NCI-H1436 treated with DMSO at 0.1 percent for 48 hours (cell line): ENCODE measurements around the gene DHRS13.
"Not testable (repeated sequence)": the region's sequence is repeated elsewhere in the genome, so short reads cannot be mapped to it uniquely, and the experiment has no call there.

Source experiments
- DNase-seq: peaks from one replicate; lab custom pipeline; 2025; lab: John Stamatoyannopoulos, UW

Gene DHRS13

DNA sequence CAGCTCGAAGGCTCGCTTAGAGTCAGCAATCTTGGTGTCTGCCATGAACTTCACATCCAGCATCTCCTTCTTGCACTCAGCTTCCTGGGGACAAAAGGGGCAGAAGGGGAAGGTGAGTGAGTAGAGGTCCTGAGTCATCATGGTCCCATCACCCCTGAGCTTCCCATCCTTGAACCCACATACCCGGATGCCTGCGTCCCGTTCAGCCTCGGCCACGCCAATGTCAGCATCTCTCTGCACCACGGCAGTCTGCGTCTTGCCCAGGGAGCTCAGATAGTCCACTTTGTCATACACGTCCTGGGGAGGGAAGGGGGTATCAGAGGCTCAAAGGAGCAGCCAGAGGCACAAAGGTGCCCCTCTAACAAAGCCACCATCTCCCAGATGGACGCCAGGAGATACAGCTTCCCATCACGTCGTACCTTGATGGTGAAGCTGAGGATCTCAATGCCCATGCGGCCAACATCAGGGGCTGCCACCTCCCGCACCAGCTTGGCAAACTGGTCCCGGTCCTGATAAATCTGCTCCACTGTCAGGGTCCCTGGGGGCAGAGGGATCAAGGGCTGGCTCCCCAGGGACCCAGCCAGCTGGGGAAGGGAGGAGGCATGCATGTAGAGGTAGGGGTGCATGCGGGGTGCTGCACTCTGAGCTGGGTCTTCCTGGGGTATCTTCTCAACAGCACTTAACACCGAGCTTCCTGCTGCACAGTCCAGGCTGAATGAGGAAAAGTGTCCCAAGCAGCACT lies 20.6 kb downstream of the DHRS13 start:
- DNase-seq: no peak

DNA sequence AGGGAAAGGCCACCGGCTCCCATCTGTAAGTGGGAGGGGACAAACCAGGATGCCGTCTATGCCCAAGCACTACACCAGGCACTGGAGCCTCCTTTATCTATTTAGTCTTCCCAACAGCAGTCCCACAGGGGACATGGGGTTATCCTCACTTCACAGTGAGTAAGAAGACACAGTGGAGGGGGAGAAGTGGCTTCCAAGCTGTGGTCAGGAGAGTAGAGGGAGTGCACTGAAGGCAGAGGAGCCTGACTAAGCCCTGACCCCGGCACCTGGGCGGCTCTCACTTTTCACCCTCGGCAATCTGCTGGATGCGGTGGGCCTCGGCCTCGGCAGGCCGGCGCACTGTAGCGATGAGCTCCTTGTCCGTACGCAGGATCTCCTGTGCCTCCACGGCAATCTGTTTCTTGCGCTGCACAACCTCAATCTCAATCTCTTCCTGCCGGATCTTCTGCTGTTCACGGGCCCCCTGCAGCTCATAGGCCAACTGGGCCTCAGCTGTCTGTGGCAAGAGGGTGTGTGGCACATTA lies 21.3 kb downstream of the DHRS13 start:
- DNase-seq: no peak

DNA sequence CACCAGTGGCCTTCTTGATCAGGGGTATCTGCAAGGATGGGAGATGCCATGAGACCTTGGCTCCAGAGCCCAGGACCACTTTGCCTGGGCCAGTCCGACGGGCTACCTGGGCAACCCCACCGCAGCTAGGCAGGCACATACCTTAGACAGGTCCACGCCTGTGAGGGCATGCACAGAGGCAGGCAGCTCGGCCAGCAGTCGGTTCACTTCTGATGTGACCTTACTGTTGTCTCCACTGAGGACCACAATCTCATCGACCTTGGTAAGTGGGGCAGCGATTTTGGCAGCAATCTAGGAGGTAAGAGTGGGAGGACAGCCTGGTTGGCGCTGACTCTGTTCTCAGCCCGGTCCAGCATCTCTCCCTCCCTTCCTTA lies 22.3 kb downstream of the DHRS13 start:
- DNase-seq: no peak

DNA sequence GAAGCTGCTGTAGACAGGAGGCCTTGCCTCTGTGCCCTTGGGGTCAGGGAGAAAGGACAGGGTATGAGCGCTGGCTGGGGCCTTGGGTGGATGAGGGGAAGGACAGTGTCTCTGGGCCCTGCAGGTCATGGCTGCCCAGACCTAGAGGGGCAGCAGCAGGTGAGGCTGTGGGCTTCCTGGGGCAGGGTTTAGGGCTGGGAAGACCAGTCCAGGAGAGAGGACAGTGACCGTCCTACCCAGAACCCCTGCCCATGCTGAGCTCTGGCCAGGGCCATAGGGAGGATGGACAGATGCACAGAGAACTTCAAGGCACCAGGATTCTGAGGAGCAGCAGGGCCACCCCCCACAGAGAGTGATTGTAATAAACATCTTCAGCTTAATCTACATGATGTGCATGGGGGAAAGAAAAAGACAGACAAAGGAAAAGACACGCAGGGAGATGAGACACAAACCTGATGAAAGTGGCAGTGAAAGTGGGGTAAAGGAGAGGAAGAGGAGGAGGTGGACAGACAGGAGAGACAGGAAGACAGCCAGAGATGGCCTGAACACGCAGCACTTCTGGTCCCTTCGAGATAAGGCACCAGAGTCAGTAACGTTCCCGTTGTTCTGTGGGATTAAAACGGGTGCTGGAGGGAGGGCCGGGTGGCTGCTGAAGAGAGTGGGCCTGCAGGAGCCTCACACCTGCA lies 22.9 kb downstream of the DHRS13 start:
- no peak for DNase-seq

DNA sequence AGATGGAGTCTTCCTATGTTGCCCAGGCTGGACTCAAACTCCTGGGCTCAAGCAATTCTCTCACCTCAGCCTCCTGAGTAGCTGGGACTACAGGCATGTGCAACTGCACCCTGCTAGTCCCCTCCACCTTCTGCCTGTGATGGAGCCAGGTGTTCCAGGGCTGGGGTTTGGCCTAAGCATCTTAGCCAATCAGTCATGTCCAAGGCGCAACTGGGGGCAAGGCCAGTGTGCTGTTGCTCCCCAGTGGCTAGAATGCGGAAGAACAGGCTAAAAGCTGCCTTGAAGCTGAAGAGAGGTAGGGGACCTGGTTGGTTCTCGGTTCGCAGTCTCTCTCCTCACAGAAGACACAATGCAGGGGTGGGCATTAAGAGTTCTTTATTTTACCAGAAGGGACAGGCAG lies 23.9 kb downstream of the DHRS13 start:
- no peak for DNase-seq

DNA sequence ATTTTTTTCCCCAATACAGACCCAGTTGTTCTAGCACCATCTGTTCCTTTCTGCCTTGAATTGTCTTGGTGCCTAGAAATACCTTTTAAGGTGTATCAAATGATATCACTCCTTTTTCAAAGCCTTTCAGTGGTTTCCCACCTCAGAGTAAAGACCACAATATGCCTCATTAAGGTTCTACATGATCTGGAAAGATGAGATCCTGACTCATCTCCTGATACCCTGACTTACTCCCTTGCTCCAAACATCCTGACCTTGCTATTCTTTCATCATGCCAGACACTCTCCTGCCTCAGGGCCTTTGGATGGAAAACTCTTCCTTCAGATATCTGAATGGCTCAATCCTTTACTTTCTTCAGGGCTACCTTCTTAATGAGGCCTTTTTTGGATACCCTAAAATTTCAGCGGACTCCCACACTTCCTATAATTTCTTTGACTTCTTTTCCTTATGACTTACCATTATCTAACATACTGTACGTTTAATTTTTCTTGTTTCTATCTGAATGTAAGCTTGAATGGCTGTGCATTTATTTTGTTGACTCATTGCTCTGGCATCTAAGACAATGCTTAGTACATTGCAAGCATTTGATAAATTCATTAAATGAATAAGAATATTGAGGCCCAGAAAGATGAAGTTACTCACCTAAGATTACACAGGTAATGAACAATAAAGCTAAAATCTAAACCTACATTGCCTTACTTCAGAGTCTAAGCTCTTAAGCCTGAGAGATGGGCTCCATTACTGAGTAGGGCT lies 24.5 kb downstream of the DHRS13 start:
- DNase-seq: no peak

DNA sequence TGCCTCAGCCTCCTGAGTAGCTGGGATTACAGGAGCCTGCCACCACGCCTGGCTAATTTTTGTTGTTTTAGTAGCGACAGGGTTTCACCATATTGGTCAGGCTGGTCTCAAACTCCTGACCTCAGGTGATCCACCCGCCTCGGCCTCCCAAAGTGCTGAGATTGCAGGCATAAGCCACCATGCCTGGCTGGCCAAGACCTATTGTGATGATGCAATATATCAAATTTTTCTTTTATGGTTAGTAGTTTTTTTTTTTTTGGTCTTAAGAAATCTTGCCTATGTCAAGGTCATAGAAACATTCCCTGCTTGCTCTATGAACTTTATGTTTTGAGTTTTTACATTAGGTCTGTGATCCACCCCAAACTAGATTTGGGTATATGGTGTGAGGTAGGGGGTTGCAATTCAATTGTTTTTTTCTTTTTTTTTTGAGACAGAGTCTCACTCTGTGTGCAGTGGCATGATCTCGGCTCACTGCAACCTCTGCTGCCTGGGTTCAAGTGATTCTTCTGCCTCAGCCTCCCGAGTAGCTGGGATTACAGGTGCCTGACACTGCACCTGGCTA lies 25.6 kb downstream of the DHRS13 start:
- DNase-seq: not testable (repeated sequence)

DNA sequence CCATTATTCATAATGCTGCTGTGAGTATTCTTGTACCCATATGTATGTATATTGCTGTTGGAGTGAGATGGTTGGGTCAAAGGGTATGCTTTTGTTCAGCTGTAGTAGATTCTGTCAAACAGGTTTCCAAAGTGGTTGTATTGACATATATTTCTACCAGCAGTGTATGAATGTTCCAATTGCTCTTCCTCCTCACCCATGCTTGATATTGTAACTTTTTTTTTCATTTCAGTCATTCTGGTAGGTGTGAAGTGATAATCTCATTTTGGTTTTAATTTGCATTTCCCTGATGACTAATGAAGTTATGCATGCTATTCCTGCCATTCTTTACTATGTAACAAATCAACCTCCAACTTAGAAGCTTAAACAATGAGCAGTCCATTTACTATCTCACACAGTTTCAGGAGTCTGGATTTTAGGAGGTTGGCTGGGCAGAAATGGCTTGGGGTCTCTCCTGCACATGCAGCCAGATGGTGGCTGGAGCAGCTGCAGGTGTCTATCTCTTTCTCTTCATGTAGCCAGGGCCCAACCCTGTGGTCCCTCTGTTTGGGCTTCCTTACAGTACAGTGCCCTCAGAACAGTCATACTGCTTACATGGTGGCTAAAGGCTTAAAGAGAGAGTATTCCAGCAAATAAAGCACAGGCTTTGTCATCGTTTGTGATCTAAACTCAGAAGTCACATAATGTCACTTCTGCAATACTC lies 26.9 kb downstream of the DHRS13 start:
- no peak for DNase-seq

DNA sequence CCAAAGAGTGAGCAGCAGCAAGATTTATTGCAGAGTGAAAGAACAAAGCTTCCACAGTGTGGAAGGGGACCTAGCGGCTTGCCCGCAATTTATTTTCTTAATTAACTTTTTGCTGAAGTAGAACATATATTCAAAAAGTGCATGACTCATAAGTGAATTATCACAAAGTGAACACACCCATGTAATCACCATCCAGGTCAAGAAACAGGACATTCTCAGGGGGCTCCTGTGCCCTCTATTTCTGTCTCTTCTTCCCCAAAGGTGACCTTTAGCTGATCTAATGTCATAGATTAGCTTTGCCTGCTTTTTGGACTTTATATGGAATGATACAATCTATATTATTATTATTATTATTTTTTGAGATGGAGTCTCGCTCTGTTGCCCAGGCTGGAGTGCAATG lies 28.1 kb downstream of the DHRS13 start:
- no peak for DNase-seq

DNA sequence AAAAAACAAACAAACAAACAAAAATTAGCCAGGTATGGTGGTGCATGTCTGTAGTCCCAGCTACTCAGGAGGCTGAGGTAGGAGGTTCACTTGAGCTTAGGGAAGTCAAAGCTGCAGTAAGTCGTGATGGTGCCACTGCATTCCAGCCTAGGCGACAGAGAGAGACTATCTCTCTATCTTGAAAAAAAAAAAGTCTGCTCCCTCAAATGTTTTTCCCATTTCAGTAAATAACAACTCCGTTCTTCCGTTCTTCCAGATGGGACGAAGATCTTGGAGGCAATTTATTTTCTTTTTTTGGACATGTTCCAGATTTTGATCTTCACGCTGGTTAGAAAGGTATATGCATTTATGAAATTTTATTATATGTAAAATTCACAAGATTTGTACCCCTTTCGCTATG lies 29.0 kb downstream of the DHRS13 start:
- DNase-seq: no peak

DNA sequence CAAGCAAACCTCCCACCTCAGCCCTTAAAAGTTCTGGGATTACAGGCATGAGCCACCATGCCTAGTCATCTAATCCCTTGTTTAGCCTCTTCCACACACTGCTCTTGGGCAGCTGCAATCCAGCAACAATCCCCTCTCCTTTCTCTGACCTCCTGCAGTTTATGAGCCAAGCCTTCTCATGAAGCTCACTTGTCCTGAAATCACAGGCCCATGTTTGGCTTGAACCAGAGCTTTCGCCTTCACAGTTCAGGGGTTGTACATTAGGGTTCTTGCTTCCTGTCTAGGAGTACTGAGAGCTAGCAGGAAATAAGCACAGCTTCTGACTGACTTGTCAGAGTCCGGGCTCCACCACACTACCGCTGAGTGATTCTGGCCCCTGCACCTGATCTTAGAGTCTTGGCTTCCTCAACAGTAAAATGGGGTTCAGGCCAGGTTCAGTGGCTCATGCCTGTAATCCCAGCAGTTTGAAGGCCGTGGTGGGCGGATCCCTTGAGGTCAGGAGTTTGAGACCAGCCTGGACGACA lies 31.8 kb downstream of the DHRS13 start:
- no peak for DNase-seq

DNA sequence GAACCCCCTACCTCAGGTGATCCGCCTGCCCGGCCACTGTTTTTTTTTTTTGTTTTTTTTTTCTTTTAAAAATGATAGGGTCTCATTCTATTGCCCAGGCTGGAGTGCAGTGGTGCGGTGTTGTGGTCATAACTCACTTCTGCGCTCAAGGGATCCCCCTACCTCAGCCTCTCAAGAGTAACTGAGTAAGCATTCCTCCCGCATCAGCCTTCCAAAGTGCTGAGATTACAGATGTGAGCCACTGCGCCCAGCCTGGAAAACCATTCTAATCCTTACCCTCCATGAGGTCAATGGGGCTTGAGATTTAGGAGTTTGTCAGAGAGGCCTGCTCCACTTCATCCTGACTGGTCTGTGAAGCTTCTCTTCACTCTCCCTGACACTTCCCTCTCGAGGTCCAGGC lies 35.6 kb downstream of the DHRS13 start:
- no peak for DNase-seq

DNA sequence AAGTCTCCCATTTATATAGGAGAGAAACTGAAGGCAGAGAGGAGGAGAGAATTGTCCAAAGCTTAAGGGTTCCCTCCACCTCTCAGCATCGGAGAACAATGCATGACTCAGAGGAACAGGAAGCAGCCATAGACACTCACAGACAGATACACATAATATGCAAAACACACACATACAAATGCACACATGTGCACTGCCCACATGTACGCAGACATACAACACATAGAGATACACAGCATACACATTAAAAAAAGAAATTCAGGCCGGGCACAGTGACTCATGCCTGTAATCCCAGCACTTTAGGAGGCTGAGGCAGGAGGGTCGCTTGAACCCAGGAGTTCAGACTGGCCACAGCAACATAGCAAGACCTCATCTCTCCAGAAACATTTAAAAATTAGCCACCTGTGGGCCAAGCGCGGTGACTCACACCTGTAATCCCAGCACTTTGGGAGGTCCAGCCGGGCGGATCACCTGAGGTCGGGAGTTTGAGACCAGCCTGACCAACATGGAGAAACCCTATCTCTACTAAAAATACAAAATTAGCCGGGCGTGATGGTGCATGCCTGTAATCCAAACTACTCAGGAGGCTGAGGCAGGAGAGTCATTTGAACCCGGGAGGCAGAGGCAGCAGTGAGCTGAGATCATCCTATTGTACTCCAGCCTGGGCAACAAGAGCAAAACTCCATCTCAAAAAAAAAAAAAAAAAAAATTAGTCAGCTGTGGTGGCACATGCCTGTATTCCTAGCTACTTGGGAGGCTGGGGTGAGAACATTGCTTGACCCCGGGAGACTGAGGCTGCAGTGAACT lies 36.7 kb downstream of the DHRS13 start:
- no peak for DNase-seq

DNA sequence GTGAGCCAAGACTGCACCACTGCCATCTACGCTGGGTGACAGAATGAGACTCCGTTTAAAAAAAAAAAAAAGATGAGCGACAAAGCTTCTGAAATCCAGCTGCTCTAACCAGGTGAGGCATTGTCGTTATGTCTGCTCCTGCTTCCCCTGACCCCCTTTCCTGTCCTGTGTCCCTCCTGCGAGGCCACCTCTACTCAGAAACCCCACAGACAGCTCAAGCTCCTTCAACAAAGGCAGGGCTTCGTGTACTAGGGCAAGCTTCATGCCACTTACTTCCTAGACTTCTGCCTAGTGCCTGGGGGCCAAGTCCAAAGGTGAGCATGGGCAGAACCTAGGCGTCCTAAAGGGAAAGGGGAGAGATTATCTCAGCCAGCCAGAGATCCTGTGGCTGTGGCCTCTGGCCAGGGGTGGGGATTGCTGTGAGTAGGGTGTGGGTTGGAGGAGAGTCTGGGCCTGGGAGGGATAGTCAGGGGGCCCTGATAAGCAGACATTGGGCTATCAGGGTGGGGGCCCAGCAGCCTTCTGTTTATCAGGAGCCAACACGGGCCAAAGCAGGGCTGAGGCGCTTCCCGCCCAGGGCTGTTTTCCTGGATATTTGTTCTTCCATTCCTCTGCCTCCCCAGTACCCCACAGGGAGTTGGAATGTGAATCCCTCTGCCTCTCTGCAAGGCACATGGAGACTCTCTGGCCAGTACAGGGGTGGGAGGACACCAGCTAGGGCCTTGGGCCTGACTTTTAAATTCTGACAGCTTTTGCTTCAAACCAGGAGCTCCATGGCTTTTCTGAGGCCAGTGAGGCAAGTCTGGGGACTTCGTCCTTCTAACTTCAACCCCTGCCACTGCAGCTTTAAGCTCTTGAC lies 37.7 kb downstream of the DHRS13 start:
- DNase-seq: no peak

DNA sequence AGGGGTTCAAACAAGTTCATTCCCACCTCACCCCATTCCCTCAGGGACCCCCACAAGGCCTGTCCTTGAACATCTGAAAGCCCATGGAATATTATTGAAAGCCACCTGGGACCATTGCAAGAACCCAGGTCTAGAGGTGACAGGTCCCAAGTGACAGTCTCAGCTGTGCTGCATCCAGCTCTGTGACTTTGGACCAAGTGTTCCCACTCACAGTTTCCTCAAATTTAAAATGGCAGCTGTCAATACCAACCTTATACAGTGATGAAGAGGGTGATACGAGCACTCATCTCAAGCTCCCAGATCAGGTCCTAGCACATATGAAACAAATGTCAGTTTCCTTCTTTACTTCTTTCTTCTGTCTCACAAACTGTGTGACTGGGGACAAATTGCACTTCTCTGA lies 38.9 kb downstream of the DHRS13 start:
- DNase-seq: no peak

DNA sequence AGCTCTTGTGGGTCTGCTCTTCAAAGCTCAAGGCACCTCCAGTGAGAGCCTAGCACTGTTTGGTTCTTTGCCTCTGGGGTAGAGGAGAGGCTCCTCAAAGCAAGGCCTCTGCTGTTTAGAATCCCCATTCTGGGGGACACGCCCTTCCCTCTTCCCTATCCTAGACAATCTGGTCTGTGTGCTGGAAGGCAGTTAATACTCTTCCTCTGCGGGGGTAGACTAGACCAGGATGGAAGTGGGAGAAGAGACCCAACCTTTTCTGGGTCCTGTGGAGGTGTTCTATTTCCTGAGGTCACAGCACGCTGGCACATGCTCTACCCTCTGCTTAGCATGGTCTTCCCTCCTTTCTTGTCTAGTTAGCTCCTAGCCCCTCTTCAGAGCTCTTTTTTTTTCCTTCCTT lies 40.3 kb downstream of the DHRS13 start:
- no peak for DNase-seq

DNA sequence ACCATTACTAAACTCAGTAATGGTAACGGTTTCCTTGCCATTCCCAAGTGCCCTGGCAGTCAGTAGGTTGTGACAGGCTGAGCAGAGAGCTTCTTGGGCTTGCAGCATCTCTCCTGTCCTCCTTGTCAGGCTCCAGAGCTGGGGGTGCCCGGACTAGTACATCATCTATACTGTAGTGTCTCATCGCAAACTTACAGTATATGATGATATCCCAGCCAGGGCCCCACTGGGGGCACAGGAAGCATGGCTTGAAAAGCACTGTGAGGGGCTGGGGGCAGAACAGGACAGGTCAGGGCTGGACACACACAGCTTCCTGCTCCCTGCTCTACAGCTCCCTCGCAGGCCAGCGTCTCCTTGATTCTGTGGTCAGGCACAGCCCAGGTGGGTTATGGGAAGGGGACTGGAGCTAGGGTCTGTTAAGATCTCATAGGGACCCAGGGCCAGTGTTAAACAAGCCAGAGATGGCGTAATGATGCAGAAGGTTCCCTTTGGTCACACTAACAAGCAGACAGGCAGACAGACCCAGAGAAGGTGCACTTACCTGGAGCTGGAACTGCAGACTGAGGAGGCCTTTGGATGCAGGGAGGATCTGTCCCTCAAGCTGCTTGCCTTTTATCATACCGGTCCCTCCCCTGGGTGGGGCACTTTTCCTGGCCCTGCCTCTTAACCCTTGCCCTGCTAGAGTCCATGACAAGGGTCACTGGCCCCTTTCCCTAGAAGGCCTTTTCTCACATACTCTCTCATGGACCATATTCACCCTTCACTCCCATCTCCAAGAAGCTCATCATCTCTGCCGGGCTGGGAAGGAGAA lies 41.3 kb downstream of the DHRS13 start:
- DNase-seq: no peak

DNA sequence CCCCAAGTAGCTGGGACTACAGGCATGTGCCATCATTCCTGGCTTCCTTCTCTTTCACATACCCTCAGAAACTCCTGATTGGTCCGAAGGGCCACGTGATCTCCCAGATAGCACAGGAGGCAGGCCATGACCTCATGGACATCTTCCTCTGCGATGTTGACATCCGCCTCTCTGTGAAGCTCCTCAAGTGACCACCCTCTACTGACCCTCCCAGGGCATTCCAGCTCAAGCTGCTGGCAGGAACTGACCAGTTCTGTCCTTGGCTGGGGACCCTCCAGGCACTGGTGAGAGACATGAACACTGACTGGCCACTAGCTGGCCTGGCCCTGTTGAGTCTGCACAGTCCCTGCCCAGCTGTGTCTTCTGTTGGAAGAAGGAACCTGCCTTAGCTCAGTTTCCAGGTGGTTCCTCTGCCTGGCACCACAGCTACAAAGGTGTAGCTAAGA lies 42.5 kb downstream of the DHRS13 start:
- no peak for DNase-seq

DNA sequence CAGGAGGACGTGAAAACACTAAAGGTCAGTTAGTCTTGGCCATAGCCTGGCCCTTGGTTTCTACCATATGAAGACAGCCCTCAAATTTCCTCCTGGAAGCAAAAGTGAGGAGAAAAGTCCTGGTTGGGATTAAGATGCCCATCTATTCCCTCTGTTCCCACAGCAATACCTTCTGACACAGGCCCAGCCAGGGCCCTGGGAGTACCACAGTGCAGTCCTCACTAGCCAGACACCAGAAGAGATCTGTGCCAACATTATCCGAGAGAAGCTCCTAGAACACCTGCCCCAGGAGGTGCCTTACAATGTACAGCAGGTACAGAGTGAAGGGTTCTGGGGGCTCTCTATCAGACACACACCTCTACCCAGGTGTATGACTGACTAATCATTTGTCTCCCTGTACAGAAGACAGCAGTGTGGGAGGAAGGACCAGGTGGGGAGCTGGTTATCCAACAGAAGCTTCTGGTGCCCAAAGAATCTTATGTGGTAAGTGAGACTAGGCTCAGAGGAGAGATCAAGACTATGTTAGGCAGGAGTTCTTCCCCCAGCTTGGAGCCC lies 44.0 kb downstream of the DHRS13 start:
- no peak for DNase-seq
